Medulla oblongata (tissue), 1 donor: ENCODE data around the gene ABCC3.

Source experiments
- DNase-seq: peaks from one replicate; pipeline ENCODE4 v3.0.0-alpha.2; 2015; ENCODE audit errors: extremely low spot score

The ABCC3 gene

DNA sequence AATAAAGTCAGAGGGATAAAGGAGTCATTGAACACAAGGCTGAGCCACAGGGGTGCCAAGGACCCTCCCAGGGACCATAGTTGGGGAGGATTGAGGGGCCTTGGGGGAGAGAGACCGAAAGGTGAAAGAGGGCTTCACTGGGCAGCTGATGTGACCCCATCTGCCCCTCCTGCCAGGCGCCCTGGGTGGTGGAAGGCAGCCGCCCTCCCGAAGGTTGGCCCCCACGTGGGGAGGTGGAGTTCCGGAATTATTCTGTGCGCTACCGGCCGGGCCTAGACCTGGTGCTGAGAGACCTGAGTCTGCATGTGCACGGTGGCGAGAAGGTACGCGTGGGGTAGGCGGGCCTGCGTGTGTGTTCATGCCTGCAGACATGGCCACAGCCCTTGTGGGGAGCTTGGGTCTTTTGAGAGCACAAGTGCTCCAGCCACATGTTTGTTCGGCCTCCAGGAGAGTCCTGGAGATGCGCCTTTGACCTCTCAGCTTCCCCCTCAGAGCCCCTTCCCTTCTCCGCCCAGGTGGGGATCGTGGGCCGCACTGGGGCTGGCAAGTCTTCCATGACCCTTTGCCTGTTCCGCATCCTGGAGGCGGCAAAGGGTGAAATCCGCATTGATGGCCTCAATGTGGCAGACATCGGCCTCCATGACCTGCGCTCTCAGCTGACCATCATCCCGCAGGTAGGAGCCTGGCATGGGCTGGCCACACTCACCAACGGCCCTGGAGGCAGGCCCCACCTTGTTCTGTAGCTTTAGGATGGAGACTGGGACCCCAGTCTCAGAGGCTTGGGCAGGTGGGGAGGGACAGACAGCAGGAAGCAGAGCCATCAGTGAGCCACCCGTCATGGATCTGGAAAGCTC lies 49.0 kb downstream of the ABCC3 start:
- DNase-seq: no peak

DNA sequence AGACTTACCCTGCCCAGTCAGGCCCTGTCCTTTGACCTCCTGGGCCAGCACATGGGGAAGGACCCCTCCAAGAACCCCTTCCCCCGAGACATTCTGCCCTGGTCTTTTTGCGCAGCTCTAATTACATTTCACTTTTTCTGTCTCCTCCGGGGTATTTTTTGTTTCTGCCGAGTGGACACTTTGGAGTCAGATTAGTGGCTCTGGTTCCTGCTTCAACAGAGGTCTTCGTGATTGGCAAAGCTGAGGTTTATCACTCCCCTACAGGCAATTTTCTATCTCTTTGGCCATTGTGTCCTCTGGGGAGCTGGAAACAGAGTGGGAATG lies 49.6 kb downstream of the ABCC3 start:
- no peak for DNase-seq

DNA sequence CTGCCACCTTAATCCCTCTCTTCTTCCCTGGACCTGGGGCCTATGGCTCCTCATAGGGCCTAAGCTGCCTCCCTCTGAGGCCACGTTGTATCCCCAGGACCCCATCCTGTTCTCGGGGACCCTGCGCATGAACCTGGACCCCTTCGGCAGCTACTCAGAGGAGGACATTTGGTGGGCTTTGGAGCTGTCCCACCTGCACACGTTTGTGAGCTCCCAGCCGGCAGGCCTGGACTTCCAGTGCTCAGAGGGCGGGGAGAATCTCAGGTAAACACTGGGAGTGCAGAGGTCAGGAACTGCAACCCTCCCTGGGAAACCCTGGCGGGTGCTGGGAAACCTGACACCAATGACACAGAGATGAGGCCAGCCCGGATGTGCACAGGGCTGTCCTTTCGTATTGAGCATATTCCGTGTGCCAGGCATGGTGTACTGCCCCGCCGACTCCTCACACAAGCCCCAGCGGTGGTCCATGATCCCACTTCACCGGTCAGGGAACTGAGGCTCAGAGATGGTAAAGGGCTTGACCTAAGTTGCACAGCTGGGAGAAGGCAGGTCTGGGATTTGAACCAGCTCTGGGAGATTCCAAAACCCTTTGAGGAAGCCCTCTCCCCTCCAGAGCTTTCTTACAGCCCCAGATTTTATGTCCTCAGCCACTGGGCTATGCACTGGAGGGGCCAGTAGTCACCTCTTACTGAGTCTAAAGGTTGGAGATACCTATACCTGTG lies 50.1 kb downstream of the ABCC3 start:
- no peak for DNase-seq

DNA sequence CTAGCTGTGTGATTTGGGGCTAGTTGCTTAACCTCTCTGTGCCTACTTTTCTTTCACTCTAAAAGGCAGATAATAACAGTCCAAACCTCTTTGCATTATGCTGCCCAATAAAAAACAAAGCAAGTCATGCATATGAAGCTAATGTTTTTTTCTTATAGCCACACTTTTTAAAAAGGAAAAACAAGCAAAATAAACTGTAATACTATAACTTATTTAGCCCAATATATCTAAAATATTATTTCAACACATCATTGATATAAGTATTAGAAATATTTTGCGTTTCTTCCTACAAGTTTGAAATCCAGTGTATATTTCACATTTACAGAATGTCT lies 50.6 kb downstream of the ABCC3 start:
- no peak for DNase-seq

DNA sequence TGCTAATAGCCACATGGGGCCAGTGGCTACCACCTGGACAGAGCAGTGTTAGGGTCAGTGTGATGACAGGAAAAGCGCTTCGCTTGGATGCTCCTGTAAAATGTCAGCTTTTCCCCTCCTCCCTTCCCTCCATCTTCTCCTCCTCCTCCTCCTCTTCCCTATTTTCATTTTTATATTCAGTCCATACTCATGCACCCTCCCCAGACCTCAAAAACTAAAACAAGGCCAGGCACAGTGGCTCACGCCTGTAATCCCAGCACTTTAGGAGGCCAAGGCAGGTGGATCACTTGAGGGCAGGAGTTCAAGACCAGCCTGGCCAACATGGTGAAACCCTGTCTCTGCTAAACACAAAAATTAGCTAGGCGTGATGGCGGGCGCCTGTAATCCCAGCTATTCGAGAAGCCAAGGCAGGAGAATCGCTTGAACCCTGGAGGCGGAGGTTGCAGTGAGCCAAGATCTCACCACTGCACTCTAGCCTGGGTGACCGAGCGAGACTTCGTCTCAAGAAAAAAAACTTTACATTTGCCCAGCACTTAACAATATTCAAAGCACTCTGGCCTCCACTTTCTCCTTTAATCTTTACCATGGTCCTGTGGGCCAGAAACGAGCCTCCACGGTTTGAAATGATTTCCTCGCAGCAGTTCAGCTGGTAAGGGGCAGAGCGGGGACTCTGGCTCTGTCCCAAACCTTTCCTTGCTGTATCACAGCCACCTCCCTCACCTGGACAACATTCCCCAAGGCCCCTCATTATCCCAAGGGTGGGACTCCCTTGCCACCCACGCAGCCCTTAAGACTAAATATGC lies 51.2 kb downstream of the ABCC3 start:
- DNase-seq: no peak

DNA sequence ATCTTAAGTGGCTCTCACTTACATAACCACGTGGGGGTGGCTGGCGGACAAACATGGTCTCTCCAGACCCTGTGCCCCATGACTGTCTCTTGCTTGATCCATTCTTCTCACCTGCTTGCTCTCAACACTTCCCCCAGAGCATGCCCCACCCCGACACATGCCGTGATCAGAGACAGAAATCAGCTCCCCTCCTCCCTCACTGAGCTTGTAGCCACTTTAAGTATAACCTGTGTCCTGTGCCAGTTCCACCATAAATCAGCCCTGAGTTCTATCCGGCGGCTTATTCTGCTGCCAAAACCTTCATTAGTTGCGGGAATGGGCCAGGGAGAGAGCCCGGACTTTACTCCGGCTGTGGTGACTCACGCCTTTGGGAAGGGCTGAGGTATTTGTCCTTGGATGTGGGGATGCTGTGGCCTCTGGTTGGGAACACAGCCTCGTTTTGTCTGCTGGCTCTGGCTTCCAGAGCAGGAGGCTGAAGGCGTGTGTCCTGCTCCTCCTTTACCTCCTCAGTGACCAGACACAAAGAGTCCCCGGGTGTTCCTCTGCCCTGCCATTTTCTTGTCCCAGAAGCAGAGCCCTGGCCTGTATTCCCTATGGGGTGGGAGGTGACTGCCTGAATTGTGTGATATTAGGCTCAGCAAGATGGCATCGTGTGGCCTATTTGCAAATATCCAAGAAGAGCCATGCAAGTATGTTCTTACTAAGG lies 52.0 kb downstream of the ABCC3 start:
- DNase-seq: peak; percentile 68

DNA sequence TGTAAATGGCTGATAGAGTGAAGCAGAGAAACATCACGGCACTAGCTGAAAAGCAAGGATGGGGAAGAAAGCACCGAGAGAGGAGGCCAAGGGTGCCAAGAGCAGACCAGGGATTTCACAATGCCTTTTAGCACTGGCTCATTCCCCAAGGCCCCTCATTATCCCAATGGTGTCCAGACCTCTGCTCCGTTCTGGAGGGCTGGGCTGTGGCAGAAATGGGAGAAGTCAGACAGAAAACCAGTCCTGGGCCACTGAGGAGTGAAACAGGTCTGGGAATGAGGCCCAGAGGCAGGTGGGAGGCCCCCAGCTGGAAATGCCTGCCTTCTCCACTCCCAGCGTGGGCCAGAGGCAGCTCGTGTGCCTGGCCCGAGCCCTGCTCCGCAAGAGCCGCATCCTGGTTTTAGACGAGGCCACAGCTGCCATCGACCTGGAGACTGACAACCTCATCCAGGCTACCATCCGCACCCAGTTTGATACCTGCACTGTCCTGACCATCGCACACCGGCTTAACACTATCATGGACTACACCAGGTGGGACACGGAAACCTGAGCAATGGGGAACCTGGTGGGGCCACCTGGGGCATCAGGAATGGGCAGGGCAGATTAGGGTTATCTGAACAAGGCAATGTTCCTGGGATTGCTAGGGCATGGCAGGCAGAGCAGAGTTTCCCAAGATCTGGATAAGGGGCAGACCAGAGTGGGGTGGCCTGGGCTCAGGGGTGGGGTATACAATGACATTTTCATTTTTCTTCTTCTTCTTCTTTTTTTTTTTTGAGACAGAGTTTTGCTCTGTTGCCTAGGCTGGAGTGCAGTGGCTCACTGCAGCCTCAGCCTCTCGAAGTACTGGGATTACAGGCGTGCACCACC lies 52.8 kb downstream of the ABCC3 start:
- no peak for DNase-seq

DNA sequence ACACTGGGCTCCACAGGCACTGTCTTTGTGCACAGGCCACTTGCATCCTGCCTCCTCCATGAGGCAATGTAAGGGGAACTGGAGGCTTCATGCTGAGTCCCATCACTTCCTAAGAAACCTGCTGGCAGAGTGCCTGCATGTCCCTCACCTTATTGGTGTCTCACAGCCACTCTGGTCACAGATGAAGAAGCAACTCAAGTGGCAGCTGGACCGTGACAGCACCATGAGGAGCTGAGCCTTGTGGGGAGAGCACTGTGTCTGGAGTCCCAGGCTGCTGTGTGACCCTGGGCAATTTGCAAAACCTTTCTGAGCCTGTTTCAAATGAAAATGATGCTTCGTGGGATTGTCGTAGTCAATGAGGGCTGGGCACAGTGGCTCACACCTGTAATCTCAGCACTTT lies 53.6 kb downstream of the ABCC3 start:
- DNase-seq: no peak

DNA sequence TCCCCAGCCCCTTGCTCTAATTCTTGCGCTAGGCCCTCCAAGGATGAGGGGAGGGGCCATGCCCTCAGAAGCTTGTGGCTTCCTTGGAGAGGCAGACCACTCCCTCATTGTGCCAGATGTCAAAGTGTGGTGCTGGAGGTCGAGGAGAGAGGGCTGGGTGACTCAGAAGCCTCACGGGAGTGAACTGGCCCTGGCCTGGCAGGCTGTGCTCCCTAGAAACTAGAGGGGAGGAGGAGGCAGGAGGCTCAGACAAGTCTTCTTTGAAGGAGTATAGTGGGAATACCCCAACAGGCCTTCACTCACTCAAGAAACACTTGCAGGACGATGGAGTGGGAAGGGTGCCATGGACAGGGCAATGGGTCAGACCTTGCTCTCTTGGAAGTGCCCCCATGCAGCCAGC lies 54.6 kb downstream of the ABCC3 start:
- DNase-seq: no peak

DNA sequence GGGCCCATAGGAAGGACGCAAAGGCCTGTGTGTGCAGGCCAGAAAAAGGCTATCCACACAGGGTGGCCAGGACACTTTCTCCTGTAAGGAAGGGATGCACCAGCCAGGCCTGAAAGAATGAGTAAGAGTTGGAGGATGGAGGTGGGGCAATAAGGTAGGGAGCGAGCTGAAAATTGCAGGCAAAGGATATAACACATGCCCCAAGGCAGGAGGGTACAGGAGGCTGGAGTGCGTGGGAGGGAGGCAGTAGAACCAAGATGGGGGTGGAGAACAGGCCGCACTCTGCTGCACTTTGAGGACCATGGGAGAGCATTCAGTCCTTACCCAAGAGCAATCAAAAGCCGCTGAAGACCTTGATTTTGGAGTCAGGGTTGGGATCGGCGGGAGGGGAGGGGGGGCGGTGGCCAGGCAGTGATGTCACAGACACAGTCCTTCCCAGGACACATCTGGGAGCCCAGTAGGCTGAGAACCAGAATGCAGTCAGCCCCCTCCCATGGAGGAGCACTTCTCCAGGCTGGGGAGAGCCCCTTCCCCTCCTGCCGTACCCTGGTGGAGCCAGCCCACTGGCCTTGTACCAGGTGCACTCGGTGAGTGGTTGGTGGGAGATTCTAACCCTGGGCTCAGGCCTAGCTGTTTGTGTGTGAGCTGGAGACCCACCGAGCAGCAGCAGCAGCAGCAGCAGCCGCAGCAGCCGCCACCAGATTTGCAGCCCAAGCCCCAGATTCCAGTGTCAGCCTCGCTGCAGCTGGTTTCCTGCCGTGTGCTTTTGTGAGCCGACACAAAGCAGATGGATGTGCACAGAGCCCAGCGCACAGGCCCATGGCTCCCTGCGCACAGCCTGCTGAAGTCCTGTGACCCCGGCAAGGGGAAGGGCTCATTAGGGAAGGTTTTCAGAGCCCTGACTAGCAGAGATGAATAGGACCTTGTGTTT lies 55.5 kb downstream of the ABCC3 start:
- peak; percentile 81 for DNase-seq

DNA sequence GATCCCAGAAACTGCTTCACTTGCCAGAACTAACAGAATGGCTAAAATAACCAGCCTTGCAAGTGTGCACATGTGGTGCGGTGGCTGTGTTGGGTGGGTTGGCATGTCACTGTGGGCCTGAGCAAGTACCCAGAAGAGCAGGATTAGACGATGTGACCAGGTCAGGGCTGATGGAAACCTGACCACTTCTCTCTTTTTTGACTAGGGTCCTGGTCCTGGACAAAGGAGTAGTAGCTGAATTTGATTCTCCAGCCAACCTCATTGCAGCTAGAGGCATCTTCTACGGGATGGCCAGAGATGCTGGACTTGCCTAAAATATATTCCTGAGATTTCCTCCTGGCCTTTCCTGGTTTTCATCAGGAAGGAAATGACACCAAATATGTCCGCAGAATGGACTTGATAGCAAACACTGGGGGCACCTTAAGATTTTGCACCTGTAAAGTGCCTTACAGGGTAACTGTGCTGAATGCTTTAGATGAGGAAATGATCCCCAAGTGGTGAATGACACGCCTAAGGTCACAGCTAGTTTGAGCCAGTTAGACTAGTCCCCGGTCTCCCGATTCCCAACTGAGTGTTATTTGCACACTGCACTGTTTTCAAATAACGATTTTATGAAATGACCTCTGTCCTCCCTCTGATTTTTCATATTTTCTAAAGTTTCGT lies 56.3 kb downstream of the ABCC3 start:
- no peak for DNase-seq

DNA sequence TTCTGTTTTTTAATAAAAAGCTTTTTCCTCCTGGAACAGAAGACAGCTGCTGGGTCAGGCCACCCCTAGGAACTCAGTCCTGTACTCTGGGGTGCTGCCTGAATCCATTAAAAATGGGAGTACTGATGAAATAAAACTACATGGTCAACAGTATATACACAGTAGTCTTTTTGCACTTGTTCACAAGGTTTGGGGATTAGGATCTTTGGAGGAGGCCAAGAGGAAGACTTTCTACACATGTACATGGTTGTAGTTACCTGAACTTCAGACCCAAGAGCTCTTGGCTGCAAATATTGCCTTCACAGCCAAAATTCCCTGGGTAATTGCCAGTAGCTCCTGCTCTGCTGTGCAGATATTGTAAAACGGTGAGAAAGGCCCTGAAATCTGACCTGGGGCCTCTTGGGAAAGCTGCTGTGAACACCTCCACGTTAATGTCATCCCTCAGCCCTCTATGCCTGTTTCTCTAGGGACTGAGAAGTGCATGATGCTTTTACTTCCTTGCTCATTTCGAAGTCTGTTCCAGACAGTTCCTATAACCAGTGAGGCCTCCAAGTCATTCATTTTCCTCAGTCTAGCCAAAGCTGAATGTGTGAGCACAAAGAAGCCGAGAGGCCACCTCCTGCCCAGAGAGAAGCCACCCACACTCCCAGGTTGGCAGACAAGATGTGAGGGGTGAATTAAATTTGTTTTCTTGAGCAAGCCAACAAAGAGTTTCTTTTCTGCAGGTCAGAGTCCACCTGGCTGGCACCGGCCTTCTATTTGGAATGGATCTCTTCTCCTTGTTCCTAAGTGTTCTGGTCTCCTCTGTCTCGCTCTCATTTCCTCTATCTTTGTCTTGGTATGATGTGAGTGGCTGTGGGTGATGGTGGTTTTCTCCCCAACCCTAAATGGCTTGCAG lies 57.1 kb downstream of the ABCC3 start:
- no peak for DNase-seq

DNA sequence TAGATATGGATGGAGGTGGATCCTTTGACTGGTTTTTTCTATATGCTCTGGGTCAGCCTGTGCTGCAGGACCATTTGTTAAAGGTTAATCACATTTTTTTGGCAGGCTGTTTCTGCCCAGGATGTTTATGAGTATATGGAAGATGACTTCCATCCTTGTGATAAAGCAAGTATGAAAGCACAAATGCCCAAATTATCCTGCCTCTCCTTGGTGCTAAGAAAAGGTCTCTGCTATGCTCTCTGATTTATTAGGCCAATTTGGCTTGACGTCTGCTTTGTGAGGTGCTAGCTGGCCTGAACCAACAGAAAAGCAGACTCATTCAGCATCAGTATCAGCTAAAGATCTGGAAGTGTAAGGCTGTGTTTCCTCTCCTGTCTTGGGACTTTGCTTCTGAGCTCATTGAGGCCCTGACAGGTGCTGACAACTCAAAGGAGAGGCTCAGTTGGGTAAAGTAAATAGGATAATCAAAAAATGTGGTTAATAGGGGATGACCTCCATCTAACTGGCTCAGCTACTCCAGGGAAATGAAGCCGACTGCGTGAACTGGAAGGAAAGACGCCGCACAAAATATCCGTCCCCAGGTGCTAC lies 57.9 kb downstream of the ABCC3 start:
- no peak for DNase-seq

DNA sequence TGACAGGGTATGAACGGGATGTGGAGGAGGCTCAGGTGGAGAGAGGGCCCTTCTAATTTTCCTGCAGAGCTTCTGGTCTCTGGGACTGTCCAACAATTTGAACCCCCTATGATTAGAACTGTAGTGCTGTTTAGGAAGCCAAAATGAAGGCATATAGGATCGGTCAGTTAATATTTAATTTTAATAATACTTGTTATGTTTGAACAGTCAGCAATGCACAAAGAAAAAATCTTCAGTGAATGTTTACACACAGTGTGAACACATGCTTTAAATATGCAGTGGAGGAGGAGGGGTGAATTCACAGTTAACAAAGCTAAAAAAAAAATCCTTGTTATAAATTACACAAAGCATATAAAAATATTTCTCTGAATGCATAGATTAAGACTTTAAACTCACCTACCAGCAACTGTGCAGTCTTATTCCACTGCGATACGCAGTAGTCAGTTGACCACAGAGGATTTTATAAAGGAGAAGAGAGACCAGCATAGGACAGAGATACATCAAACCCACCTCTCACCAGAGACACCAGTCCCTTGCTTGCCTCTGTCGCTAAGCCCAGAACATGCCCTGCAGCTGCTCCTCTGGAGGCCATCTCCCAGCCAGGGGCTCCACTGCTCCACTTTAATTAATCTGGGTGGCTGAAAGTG lies 58.5 kb downstream of the ABCC3 start:
- DNase-seq: no peak

DNA sequence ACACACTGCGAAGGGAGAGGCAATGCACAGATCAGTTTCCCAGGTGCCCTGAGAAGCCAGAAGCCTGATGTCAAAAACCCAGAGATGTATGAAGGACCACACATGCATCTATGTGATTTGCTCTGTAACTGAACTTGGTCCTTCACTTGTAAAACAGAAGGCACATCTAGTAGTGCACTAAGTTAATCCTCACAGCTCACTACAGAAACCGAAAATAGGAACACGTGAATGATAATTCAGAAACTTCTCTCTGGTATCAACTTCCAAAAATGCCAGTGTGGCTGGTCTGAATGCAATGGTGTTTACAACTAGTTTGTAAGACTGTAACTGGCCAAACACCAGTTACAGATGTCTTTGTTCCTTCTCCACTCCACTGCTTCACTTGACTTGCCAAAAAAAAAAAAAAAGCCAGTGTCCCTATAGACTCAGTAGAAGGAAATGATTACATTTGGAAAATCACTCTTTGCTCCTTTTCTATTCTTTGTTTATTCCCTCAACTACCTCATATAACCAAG lies 61.7 kb downstream of the ABCC3 start:
- DNase-seq: no peak

DNA sequence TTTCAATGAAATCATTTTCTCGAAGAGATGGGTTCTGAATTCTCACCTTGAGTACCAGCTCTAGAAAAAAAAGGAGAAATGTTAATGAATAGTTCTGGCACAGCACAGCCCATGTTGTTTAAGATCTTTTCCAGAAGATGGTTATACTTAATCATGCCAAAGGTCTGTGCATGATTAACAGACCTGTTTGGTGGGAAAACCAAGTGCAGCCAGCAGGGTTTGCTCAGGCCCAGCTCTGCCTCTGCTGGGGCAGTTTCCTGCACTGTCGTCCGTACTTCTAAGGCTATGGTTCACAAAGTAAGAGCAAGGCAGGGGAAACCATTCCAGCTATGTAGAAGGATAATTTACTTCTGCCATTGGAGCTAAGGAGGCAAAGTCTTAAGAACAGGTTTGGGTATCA lies 62.4 kb downstream of the ABCC3 start:
- no peak for DNase-seq

DNA sequence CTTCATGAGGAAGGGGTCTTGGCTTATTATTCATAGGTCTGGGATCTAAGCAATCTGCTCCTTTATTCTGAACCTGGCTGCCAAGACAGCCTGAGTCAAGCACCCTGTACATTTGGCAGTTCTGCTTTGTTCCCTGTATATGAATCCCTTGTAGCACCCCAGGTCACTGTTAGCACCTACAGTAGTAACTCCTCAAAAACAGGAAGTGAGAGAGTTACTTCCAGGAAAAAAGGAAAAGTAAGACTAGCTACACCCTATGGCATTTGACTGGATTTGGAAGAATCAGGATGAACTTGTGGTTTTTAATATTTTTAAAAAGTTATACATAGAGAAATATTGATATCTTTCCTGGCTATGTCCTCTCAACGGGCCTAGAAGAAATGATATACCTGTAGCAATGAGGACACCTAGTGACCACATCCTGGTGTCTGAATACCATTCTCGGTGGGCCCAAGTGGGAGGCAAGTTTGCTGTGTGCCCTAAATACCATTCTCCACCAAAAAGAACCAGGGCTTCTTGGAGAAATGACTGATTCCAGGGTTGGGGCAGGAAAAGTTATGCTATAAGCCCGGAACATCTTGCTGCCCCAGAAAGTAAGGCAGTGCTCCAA lies 63.1 kb downstream of the ABCC3 start:
- no peak for DNase-seq
